Endothelial cell of umbilical vein (primary cell): ENCODE data around the gene SLC35D1. TPM values are rescaled to one million over a fixed set of nuclear protein-coding genes. Genes with fewer than 3 reads are reported as not detected.
"Not testable (repeated sequence)": the region's sequence is repeated elsewhere in the genome, so short reads cannot be mapped to it uniquely, and the experiment has no call there.

Experiments
- BruUV-seq: library from RNA; stranded (reverse); fragments of 400-500 nt; replicated peaks from 2 replicates; lab custom pipeline; 2021; lab: Mats Ljungman, UMichigan
- CTCF ChIA-PET: fragments of 300-600, 350-600 bp; sonication (Branson Sonifier 250); formaldehyde crosslinking; loops from one replicate; lab custom pipeline; 2021; ENCODE audit warnings: antibody characterized with exemption, inconsistent platforms; lab: Charles Lee
- POLR2A ChIA-PET: fragments of 300-600, 350-600 bp; sonication (Branson Sonifier 250); formaldehyde crosslinking; loops from one replicate; lab custom pipeline; 2021; ENCODE audit warnings: antibody characterized with exemption, inconsistent platforms; lab: Charles Lee
- DNase-seq: peaks from one replicate; pipeline ENCODE4 v3.0.0-alpha.2; 2011; ENCODE audit warnings: low read depth, low spot score
- FAIRE-seq: peaks from 2 replicates; lab custom pipeline; 2011; peaks lifted over from hg19 to GRCh38; lab: Jason Lieb, UNC
- H2AFZ ChIP-seq: 2 replicates; pipeline ENCODE4 v1.6.0; 2012; ENCODE audit warnings: low read depth, low read length, control low read depth, inconsistent platforms
- H3K27ac ChIP-seq: 2 replicates; pipeline ENCODE4 v1.5.1; 2011; ENCODE audit warnings: low read depth, mild to moderate bottlenecking, control low read depth, low read length, moderate library complexity; ENCODE audit not compliant: insufficient read depth
- H3K27me3 ChIP-seq, 2 experiments: 2 replicates each; pipeline versions ENCODE4 v1.6.0 to v1.6.1; 2011; ENCODE audit warnings: low read length in 2 of 2, mixed read lengths in 1 of 2; ENCODE audit not compliant: control insufficient read depth in 2 of 2, insufficient read depth in 2 of 2
- H3K36me3 ChIP-seq, 2 experiments: 2 replicates in 1 of 2; 3 replicates in 1 of 2; pipeline ENCODE4 v1.5.1; 2011; ENCODE audit warnings: low read length in 2 of 2, mild to moderate bottlenecking in 1 of 2, moderate library complexity in 1 of 2; ENCODE audit not compliant: control insufficient read depth in 2 of 2, insufficient read depth in 2 of 2; ENCODE audit errors: extremely low read depth in 1 of 2
- H3K4me1 ChIP-seq: 3 replicates; pipeline ENCODE4 v1.5.1; 2011; ENCODE audit warnings: mild to moderate bottlenecking, low read length; ENCODE audit not compliant: control insufficient read depth, insufficient read depth; ENCODE audit errors: extremely low read depth
- H3K4me2 ChIP-seq: 2 replicates; pipeline ENCODE4 v1.6.1; 2011; ENCODE audit warnings: low read length, control low read depth, mixed read lengths; ENCODE audit not compliant: insufficient read depth
- H3K4me3 ChIP-seq, 3 experiments: fragments of 200-600 bp in 1 of 3; sonication (generic), shearing (Covaris generic) in 1 of 3; replicated peaks in 1 of 3; 2 replicates each; pipeline ENCODE4 v1.5.1; 2011 to 2016; ENCODE audit warnings: control low read depth in 3 of 3, low read length in 3 of 3, mild to moderate bottlenecking in 2 of 3, inconsistent platforms in 1 of 3, low read depth in 1 of 3, moderate library complexity in 1 of 3; ENCODE audit not compliant: insufficient read depth in 1 of 3
- H3K79me2 ChIP-seq: 2 replicates; pipeline ENCODE4 v1.6.0; 2012; ENCODE audit warnings: low read length, inconsistent platforms; ENCODE audit not compliant: control insufficient read depth, insufficient read depth
- H3K9ac ChIP-seq: replicated peaks from 2 replicates; pipeline ENCODE3; 2011; ENCODE audit warnings: low read length, control low read depth; ENCODE audit not compliant: insufficient read depth; ENCODE audit errors: extremely low read depth
- H3K9me1 ChIP-seq: replicated peaks from 3 replicates; pipeline ENCODE4 v1.6.0; 2011; ENCODE audit warnings: mild to moderate bottlenecking, low read length; ENCODE audit not compliant: control insufficient read depth, insufficient read depth; ENCODE audit errors: extremely low read depth
- H3K9me3 ChIP-seq: replicated peaks from 2 replicates; pipeline ENCODE4 v1.5.1; 2012; ENCODE audit warnings: low read length, inconsistent platforms; ENCODE audit not compliant: control insufficient read depth, insufficient read depth
- H4K20me1 ChIP-seq: replicated peaks from 2 replicates; pipeline ENCODE3; 2011; ENCODE audit warnings: mild to moderate bottlenecking, low read length; ENCODE audit not compliant: control insufficient read depth, insufficient read depth; ENCODE audit errors: extremely low read depth
- CTCF ChIP-seq, 2 donors: IDR thresholded peaks; 1 replicate in 1 of 2; 2 replicates in 1 of 2; pipeline ENCODE4 v1.5.1; 2011; ENCODE audit warnings: low read length in 2 of 2, mild to moderate bottlenecking in 2 of 2, moderate library complexity in 2 of 2, control low read depth in 1 of 2, inconsistent platforms in 1 of 2, low read depth in 1 of 2; ENCODE audit not compliant: insufficient read depth in 1 of 2; ENCODE audit errors: extremely low read depth in 1 of 2
- EZH2 ChIP-seq: IDR thresholded peaks from 2 replicates; pipeline ENCODE4 v1.6.1; 2012; ENCODE audit warnings: borderline replicate concordance, low read depth, mild to moderate bottlenecking, moderate library complexity, low read length, inconsistent platforms; ENCODE audit not compliant: severe bottlenecking
- FOS ChIP-seq: IDR thresholded peaks from 2 replicates; pipeline ENCODE4 v1.6.1; 2011; ENCODE audit warnings: mild to moderate bottlenecking, low read length, moderate library complexity, borderline replicate concordance; ENCODE audit not compliant: insufficient read depth
- GATA2 ChIP-seq: IDR thresholded peaks from 2 replicates; pipeline ENCODE4 v1.7.0; 2011; ENCODE audit warnings: low read depth, mild to moderate bottlenecking, moderate library complexity, mixed read lengths, low read length; ENCODE audit not compliant: insufficient read length, insufficient read depth
- JUN ChIP-seq: IDR thresholded peaks from 2 replicates; pipeline ENCODE4 v1.6.1; 2011; ENCODE audit warnings: borderline replicate concordance, low read depth; ENCODE audit not compliant: insufficient read length, insufficient read depth
- MYC ChIP-seq: IDR thresholded peaks from one replicate; pipeline ENCODE4 v1.6.1; 2011; ENCODE audit warnings: mild to moderate bottlenecking, low read depth, low read length
- POLR2A ChIP-seq: IDR thresholded peaks from 2 replicates; pipeline ENCODE4 v1.6.1; 2012; ENCODE audit warnings: low read depth, mild to moderate bottlenecking, control low read depth, low read length
- POLR2AphosphoS5 ChIP-seq: IDR thresholded peaks from 2 replicates; pipeline ENCODE4 v1.6.1; 2012; ENCODE audit warnings: low read depth, mild to moderate bottlenecking, control low read depth, low read length, moderate library complexity; ENCODE audit not compliant: insufficient read depth
- dilution Hi-C: fragments of 300-500 bp; cut with MboI; formaldehyde crosslinking; loops from one replicate; pipeline ENCODE4 v1.15.0; 2019; ENCODE audit warnings: low sequenced_read_pairs; ENCODE audit not compliant: extremely low pct_ligation_motif_present
- intact Hi-C: fragments of 100-400 bp; cut with micrococcal nuclease; formaldehyde crosslinking; loops from one replicate; pipeline ENCODE4 v1.10.0; 2022
- polyA plus RNA-seq, 4 experiments: library from polyadenylated mRNA; depleted of rRNA in 3 of 4; stranded (reverse) in 3 of 4; unstranded in 1 of 4; fragments of >200 nt; gene quantifications; 2 replicates each; pipeline versions ENCODE4 v1.2.1 to v1.2.3, GENCODE V29; 2011 to 2012; ENCODE audit warnings: missing spikeins in 1 of 4
- total RNA-seq: library from RNA; stranded (reverse); gene quantifications from 2 replicates; pipeline ENCODE4 v1.2.3, GENCODE V29; 2021
- TF ChIP-seq, protein P1 (sequence below): IDR thresholded peaks from 2 replicates; pipeline ENCODE4 v1.6.1; 2011; ENCODE audit not compliant: insufficient read depth, insufficient read length

SLC35D1 gene
- total and polyA plus RNA-seq, 2 donors (not counting 3 experiments of a cell fraction or from before 2014, with no cell fraction given) = 3.5 to 6.6 TPM

GRCh38 chr1:66966188-66966873 is 87.6 kb downstream of the SLC35D1 start:
- H3K4me2 ChIP-seq, H3K79me2 ChIP-seq, dilution Hi-C loops, FAIRE-seq, H3K27me3 ChIP-seq, H3K4me1 ChIP-seq, H3K27ac ChIP-seq, H3K9me3 ChIP-seq, POLR2A ChIA-PET, H3K4me3 ChIP-seq, H3K9me1 ChIP-seq, H2AFZ ChIP-seq, BruUV-seq, intact Hi-C loops, DNase-seq, H3K9ac ChIP-seq, H4K20me1 ChIP-seq, CTCF ChIA-PET: not testable (repeated sequence)
- H3K36me3 ChIP-seq = peaks cover 0 to 24% of the 10 kb centered on the region in 2 experiments

GRCh38 chr1:66957938-66958337 is 96.0 kb downstream of the SLC35D1 start:
- no TSS peak for BruUV-seq
- dilution Hi-C loops = no loop called here
- H3K79me2 ChIP-seq = peaks cover 39% of the 10 kb centered on the region
- peaks cover 0 to 14% of the 10 kb centered on the region in 2 experiments for H3K36me3 ChIP-seq
- no peaks in the 10 kb centered on the region for H3K27me3 ChIP-seq
- no peak overlapping the region for H3K4me2 ChIP-seq
- no peak overlapping the region for H2AFZ ChIP-seq
- no peaks in the 10 kb centered on the region for H3K9me1 ChIP-seq
- H3K4me1 ChIP-seq = peaks cover 12% of the 10 kb centered on the region
- no peak overlapping the region for H3K27ac ChIP-seq
- intact Hi-C loops = no loop called here
- DNase-seq = no peak
- no peak overlapping the region for H3K9ac ChIP-seq
- H3K4me3 ChIP-seq = no peak overlapping the region
- TF ChIP-seq MYC (no peak), JUN (no peak), FOS (no peak), EZH2 (no peak), GATA2 (no peak), POLR2A (no peak), POLR2AphosphoS5 (no peak), CTCF (IDR thresholded peaks at IDR 0.05; ENCODE audit: extremely low read depth in 1 of 2, insufficient read depth in 1 of 2, low read depth in 1 of 2, low read length in 2 of 2) (no peak)
- TF ChIP-seq, protein P1, sequence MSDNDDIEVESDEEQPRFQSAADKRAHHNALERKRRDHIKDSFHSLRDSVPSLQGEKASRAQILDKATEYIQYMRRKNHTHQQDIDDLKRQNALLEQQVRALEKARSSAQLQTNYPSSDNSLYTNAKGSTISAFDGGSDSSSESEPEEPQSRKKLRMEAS = no peak
- H3K9me3 ChIP-seq = no peaks in the 10 kb centered on the region
- CTCF ChIA-PET = interaction anchor here (0.9 kb wide), 1 partner anchor 16 kb away, joined by 3 read pairs; no protein-coding TSS in a partner anchor
- no peak for FAIRE-seq
- peaks cover 5% of the 10 kb centered on the region for H4K20me1 ChIP-seq
- POLR2A ChIA-PET = interaction anchor here (0.6 kb wide), 1 partner anchor 96 kb away, joined by 3 read pairs; the partner anchor contains the start of gene SLC35D1
